ENCODE results near the gene RAB44.
A peak's percentile ranks its signal among the peaks of the same experiment; 100 is the strongest.

The RAB44 gene

DNA sequence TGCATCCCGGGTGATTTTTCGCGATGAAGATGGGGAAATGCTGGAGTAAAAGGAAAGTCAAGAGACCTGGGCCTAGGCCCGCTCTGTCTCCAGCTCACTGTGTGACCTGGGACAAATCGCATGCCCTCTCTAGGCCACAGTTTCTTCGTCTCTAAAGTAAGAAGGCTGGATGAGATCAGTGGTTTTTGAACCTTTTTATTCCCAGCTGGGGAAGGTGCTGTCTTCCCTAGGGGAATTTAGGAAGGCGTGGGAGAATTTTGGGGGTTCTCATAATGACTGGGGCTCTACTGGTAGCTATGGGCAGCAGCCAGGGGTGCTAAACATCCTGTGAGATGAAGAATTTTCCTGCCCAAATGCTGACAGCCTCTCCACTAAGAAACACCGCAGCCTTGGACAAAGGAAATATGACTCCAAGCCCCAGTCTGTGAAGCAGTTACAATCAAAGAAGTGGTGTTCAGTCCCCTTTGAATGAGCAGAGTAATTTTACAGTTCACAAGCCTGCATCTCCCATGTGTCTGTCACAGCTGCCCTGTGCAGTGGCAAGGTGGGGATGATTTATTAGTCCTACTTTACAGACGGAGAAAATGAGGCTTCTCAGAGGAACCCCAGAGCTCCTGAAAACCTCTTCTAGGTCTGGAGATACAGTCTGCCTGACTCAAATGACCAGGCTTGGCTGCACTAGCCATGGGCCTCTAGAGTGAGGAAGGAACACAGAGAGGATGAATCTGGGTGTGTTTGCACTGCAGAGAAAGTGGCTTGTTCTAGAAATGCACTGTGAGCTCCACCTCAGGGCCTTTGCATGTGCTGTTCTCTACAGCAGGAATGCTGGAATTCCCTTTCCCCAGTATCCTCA is 57.2 kb downstream of the RAB44 start:
- no peak for DNase-seq

DNA sequence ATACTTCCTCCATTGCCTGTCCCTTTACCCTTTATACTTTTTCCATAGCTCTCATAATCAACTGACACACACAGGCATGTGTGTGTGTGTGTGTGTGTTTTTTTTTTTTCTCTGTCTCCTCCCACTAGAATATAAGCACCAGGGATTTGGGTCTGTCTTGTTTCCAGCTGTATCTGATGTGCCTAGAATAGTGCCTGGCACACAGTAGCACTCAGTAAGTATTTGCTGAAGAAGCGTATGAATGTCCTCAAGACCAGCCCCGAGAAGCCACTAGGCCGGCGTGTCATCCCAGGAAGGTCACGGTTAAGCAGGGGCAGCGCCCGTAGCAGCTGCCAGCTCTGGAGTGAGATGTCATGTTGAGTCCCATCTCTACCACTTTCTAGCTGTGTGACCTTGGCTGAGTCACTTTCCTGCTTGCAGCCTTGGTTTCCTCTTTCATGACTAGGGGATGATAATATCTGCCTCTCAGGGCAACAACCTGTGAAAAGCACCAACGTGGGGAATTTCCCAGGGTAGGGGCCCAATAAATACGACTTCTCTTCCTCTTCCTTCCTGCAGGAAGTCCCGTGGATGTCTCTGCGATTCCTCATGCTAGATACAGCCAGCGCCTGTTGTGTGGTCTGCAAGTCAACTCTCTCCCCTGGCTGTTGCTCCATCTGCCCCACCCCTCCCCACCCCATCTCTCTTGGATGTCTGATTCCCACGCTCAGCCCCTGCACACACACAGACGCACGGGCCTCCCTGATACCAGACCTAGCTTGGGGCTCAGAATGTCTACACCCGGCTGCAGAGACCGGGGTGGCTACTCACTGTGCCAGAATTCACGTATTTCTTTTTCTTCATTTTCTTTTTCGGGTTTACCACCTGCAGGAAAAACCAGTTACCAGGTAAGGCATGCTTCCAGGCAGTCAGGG is 58.1 kb downstream of the RAB44 start:
- peak; percentile 60 for DNase-seq

DNA sequence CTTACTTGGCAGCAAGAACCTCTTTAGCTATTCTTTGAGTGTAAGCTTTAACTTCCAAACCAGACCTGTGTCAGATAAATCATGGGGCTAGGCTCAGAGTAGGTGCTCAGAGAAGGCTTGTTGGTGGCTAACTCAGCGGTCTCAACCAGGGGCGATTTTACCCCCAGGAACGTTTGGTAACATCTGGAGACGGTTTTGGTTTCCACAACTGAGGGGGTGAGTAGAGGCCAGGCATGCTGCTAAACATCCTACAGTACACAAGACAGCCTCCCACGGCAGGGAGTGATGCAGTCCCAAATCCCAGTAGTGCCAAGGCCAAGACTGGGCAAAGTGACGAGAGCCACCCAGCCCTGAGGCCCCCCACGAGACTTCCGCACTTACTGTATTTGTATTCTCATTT is 59.2 kb downstream of the RAB44 start:
- DNase-seq: no peak

GRCh38 chr6:36757206-36757605 is 59.6 kb downstream of the RAB44 start:
- DNase-seq: peak; percentile 24

DNA sequence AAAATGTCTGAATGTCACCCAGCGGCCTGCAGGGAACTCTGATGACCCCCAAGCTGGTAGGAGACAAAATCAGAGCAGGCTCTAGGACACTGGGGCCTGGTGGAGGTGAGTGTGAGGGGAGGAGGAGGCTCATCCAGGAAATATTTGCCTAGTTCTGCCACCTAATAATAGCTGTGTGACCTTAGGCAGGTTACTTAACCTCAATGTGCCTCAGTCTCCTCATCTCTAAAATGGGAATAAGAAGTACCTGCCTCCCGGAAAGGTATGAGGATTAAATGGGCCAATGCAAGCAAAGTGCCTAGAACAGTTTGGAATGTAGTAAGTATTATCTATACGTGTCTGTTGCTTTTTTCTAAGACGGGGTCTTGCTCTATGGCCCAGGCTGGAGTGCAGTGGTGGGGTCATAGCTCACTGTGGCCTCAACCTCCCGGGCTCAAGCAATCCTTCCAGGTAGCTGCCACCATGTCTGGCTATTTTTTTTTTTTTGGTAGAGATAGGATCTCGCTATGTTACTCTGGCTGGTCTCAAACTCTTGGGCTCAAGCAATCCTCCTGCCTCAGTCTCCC is 60.4 kb downstream of the RAB44 start:
- DNase-seq: no peak

- DNase-seq: no peak
Observed at GRCh38 chr6:36758516-36759147, 61.0 kb downstream of the RAB44 start.

- peak; percentile 81 for DNase-seq
Observed at GRCh38 chr6:36759148-36759759, 61.6 kb downstream of the RAB44 start.

DNA sequence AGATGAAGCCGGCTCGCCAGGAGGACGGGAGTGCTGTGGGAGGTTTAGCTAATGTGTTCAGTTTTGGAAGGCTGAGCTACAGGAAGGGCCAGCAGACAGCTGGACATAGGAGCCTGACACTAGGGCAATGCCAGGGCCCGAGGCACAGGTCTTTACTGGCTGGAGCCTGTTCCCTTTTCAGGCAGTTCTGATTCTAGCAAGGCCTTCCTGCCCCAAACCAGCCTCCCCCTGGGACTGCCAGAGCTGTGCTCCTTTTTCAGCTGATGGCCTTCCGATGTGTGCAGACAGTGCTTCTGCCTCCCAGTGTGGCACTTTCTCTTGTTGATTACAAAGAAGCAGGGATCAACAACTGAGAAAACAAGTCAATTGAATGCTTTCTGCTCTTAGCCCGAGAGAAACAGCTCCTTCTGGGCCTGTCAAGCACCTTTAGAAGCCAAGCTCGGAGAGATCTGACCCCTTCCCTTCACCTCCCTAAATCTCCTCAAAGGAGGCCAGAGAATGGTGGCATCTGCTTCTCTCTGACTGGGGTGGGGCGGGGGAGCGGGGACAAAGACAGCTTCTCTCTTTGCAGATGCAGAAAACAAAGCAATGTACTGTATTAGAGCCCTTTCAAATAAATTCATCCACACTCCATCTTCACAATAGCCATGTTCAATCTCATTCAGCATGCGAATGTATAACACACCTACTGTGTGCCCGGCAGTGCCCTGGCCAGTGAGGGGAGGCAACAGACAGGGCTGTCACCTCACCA is 63.2 kb downstream of the RAB44 start:
- no peak for DNase-seq

- DNase-seq: no peak
Observed at GRCh38 chr6:36762123-36762522, 64.5 kb downstream of the RAB44 start.

- no peak for DNase-seq
Observed at GRCh38 chr6:36765190-36765589, 67.6 kb downstream of the RAB44 start.

DNA sequence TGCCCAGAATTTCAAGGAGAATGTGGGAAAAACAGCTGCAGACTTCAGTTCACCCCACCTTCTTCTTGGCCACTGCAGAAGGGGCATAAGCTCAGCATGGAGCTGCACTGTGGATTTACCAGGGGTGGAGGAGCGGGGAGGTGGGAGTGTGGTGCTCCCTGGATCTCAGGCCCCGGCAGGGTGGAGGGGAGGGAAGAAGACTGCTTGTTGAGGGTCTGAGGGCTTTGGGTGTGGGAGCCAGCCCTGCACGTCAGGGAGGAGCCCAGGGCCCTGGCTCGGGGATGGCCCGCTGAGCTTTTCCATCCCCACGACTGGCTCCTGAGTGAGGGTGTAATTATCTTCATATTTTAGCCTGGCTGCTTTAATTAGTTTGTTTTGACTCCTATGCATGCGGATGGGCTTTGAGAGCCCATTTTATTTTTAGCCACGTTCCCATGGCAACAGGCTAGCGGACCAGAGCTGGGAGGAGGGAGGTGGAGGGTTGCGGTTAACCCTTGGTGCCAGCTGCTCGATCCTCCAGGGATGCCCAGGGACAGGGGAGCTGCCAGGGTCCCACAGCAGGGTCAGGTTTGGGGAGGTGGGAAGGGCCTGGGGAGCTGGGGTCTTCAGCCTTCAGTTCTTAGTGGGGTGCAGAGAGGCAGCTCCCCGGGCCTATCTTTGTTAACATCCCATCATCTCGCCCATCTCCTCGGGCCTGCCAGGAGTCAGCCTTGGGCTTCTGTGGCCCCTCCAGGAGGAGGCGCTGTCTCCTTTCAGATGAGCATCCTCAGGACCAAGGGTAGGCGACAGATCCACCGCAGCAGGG is 68.2 kb downstream of the RAB44 start:
- peak; percentile 81 for DNase-seq

DNA sequence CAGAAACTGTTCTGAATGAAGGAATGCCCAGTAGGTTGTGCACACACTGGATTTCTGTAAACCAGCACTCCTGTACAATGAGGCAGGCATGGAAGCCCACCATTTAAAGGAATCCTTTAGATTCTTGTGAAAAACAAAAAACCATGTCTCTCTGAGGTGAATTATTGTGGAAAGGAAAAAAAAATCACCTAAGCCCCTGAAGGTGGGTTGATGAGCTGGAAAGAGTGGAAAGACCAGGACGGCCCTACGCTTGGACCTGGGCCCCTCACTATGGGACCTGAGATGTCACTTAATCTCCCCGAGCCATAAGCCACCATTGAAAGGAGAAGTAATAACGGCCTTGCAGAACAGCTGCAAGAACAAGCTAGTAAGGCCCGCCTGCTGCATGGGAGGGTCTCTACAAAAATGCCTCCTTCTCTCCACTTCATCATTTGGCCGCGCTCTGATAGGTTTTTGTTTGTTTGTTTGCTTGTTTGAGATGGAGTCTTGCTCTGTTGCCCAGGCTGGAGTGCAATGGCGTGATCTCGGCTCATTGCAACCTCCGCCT is 68.8 kb downstream of the RAB44 start:
- no peak for DNase-seq

DNA sequence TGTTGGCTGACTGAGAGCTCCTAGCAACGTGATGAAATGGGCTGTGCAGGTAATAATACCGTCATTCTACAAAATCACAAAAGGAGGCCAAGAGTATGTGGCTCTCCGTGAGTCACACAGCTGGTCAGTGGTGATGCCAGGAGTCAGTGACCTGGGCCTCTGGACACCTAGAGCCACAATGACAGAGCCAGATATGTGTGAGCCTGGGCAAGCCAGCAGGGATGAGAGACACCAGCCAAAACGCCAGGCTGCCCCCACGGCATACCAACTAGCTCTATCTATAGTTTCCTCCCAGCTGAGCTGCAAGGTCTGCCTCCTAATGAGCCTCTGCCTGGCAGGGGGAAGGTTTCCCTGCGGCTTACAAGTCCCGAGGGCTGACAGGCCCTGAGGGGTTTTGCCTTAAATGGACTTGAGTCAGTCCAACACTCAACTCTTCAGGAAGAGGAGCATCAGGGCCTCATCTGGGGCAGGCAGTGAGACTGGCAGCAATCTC is 71.6 kb downstream of the RAB44 start:
- no peak for DNase-seq

- DNase-seq: no peak
Observed at GRCh38 chr6:36769676-36770499, 72.3 kb downstream of the RAB44 start.

GRCh38 chr6:36771145-36771544 is 73.5 kb downstream of the RAB44 start:
- DNase-seq: no peak

DNA sequence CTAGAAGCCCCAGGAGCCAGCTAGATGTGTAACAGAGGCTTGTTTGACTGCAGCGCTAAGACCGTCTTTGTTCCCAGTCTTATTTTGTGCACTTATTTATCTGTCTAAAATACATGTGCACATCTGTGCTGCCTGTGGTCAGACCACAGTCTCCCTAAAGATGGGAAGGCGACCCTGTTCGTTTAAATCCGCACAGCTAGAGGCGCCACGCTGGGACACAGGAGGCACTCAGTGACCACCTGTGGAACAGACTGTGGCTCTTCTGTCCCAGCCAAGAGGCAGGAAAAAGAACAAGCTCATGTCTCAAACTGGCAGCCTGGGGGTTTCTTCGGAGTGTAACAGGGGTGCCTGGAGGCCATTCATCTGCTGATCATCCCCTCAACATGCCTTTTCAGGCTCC is 74.8 kb downstream of the RAB44 start:
- DNase-seq: no peak

GRCh38 chr6:36774331-36774730 is 76.7 kb downstream of the RAB44 start:
- DNase-seq: no peak

DNA sequence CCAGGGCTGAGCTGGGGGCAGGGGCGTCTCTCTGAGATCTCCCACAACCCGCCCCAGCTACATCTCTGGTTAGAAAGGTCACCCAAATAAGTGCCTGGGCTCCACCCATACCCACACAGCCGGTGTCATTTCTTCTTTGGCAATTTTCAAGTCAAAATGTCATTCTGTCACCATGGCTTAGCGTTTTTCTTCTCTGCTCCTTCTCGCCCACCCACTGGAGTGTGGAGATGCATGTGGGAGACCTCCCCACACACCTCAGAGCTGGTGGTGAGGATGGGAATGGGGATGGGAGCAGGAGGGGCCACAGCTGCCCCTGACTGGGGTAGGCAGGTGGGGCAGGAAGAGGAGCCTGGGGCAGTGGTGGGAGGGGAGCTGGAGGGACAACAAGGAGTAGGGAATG is 78.5 kb downstream of the RAB44 start:
- DNase-seq: no peak

- no peak for DNase-seq
Observed at GRCh38 chr6:36777801-36778200, 80.2 kb downstream of the RAB44 start.

DNA sequence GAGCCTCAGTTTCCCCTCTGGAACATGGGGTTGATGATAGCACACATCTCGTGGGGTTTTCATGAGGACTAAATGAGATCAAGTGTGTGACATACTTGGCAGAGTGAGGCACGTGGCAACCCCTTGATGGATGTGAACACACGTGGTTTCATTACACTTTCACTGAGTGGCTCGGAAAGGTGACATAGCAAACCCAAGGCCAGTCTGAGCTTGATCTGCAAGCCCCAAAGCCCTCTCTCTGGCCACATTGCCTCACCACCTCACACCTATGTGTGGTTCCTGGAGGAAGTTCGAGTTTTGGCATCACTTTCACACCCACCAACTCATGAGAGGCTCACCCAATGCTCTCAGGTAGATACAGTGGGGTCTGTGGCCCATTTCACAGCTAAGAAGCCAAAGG is 81.6 kb downstream of the RAB44 start:
- DNase-seq: no peak
